ENCODE results near the gene GNG7.

Gene GNG7

GRCh38 chr19:2587001-2587719 lies 115.3 kb downstream of the GNG7 start:
- no peak for TF ChIP-seq EZH2phosphoT487 (IDR thresholded peaks at IDR 0.05; ENCODE audit: low read length)
- no peak for TF ChIP-seq EZH2 (optimal IDR thresholded peaks at IDR 0.05; ENCODE audit: low read depth, low read length)
- TF ChIP-seq, protein P1, sequence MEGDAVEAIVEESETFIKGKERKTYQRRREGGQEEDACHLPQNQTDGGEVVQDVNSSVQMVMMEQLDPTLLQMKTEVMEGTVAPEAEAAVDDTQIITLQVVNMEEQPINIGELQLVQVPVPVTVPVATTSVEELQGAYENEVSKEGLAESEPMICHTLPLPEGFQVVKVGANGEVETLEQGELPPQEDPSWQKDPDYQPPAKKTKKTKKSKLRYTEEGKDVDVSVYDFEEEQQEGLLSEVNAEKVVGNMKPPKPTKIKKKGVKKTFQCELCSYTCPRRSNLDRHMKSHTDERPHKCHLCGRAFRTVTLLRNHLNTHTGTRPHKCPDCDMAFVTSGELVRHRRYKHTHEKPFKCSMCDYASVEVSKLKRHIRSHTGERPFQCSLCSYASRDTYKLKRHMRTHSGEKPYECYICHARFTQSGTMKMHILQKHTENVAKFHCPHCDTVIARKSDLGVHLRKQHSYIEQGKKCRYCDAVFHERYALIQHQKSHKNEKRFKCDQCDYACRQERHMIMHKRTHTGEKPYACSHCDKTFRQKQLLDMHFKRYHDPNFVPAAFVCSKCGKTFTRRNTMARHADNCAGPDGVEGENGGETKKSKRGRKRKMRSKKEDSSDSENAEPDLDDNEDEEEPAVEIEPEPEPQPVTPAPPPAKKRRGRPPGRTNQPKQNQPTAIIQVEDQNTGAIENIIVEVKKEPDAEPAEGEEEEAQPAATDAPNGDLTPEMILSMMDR (IDR thresholded peaks at IDR 0.05; ENCODE audit: low read length): no peak
- no peak overlapping the region for H3K4me2 ChIP-seq (ENCODE audit: low read depth, low read length)
- no peak overlapping the region for H3K4me3 ChIP-seq (ENCODE audit: low read length)
- no peak overlapping the region for H3K27ac ChIP-seq (ENCODE audit: low read length)
- H2AFZ ChIP-seq (ENCODE audit: low read length): no peak overlapping the region
- no peaks in the 10 kb centered on the region for H3F3A ChIP-seq (ENCODE audit: insufficient read depth, low read length)
- peaks cover 12% of the 10 kb centered on the region for H3K79me2 ChIP-seq (ENCODE audit: low read length)
- no peaks in the 10 kb centered on the region for H3K36me3 ChIP-seq (replicated peaks; ENCODE audit: insufficient read depth, low read length)
- no peaks in the 10 kb centered on the region for H3K4me1 ChIP-seq (ENCODE audit: low read length)
- no peaks in the 10 kb centered on the region for H3K27me3 ChIP-seq (replicated peaks; ENCODE audit: insufficient read depth, low read length)
- no peak for DNase-seq
- no peaks in the 10 kb centered on the region for H3K9me2 ChIP-seq (replicated peaks; ENCODE audit: insufficient read depth, low read length)
- no peak overlapping the region for H3K9ac ChIP-seq (ENCODE audit: low read length)
- no peaks in the 10 kb centered on the region for H4K20me1 ChIP-seq (ENCODE audit: insufficient read depth, low read length)
- no peaks in the 10 kb centered on the region for H3K9me3 ChIP-seq (replicated peaks; ENCODE audit: insufficient read depth, low read length)

DNA sequence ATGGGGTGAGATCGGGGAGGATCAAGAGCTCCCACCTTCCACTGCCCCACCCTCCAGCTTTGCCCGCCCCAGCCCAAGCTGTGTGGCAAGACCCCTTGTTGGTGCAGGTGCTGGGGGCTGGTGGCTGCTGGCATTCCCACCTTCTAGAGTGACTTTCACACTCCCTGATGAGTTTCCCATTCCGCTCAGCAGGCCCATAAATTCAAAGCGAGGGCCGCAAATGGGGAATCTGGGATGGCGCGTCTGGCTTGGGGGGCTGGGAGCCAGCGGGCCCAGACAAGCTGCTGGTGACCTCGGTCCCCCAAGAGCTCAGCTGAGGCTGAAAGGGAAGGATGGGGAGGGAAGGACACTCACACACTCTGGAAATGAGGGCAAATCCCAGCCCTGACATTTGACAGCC lies 116.3 kb downstream of the GNG7 start:
- no peaks in the 10 kb centered on the region for H3F3A ChIP-seq (ENCODE audit: insufficient read depth, low read length)
- DNase-seq: no peak
- no peak overlapping the region for H3K4me3 ChIP-seq (ENCODE audit: low read length)
- H3K4me1 ChIP-seq (ENCODE audit: low read length): no peaks in the 10 kb centered on the region
- H2AFZ ChIP-seq (ENCODE audit: low read length): no peak overlapping the region
- H3K9me3 ChIP-seq (replicated peaks; ENCODE audit: insufficient read depth, low read length): no peaks in the 10 kb centered on the region
- H4K20me1 ChIP-seq (ENCODE audit: insufficient read depth, low read length): no peaks in the 10 kb centered on the region
- H3K4me2 ChIP-seq (ENCODE audit: low read depth, low read length): no peak overlapping the region
- peaks cover 6% of the 10 kb centered on the region for H3K79me2 ChIP-seq (ENCODE audit: low read length)
- no peak overlapping the region for H3K27ac ChIP-seq (ENCODE audit: low read length)
- no peaks in the 10 kb centered on the region for H3K9me2 ChIP-seq (replicated peaks; ENCODE audit: insufficient read depth, low read length)
- no peak for TF ChIP-seq EZH2 (optimal IDR thresholded peaks at IDR 0.05; ENCODE audit: low read depth, low read length)
- TF ChIP-seq, protein P1 (IDR thresholded peaks at IDR 0.05; ENCODE audit: low read length): no peak
- H3K9ac ChIP-seq (ENCODE audit: low read length): no peak overlapping the region
- no peaks in the 10 kb centered on the region for H3K27me3 ChIP-seq (replicated peaks; ENCODE audit: insufficient read depth, low read length)
- no peaks in the 10 kb centered on the region for H3K36me3 ChIP-seq (replicated peaks; ENCODE audit: insufficient read depth, low read length)

DNA sequence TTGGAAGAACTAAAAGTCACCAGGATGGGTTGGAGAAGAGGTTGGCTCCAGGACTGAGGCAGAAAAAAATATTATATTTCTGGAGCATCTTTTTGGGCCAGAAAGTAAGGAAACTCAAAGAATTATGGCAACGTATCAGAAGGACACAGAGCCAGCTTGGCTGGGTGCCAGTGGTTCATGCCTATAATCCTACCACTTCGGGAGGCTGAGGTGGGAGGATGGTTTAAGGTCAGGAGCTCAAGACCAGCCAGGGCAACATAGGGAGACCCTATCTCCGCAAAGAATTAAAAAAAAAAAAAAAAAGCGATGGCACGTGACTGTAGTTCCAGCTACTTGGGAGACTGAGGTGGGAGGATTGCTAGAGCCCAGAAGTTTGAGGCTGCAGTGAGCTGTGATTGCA lies 118.5 kb downstream of the GNG7 start:
- TF ChIP-seq EZH2phosphoT487 (IDR thresholded peaks at IDR 0.05; ENCODE audit: low read length) (no peak), EZH2 (optimal IDR thresholded peaks at IDR 0.05; ENCODE audit: low read depth, low read length) (no peak)
- TF ChIP-seq, protein P1 (IDR thresholded peaks at IDR 0.05; ENCODE audit: low read length): no peak
- DNase-seq: no peak
- no peak overlapping the region for H3K4me2 ChIP-seq (ENCODE audit: low read depth, low read length)
- H3K79me2 ChIP-seq (ENCODE audit: low read length): no peaks in the 10 kb centered on the region
- no peaks in the 10 kb centered on the region for H3F3A ChIP-seq (ENCODE audit: insufficient read depth, low read length)
- H3K4me3 ChIP-seq (ENCODE audit: low read length): no peak overlapping the region
- no peak overlapping the region for H2AFZ ChIP-seq (ENCODE audit: low read length)
- H3K27ac ChIP-seq (ENCODE audit: low read length): no peak overlapping the region
- H3K36me3 ChIP-seq (replicated peaks; ENCODE audit: insufficient read depth, low read length): no peaks in the 10 kb centered on the region
- no peak overlapping the region for H3K9ac ChIP-seq (ENCODE audit: low read length)
- H3K9me3 ChIP-seq (replicated peaks; ENCODE audit: insufficient read depth, low read length): no peaks in the 10 kb centered on the region
- no peaks in the 10 kb centered on the region for H4K20me1 ChIP-seq (ENCODE audit: insufficient read depth, low read length)
- H3K9me2 ChIP-seq (replicated peaks; ENCODE audit: insufficient read depth, low read length): no peaks in the 10 kb centered on the region
- H3K4me1 ChIP-seq (ENCODE audit: low read length): no peaks in the 10 kb centered on the region
- no peaks in the 10 kb centered on the region for H3K27me3 ChIP-seq (replicated peaks; ENCODE audit: insufficient read depth, low read length)

Data from MM.1S (cell line).